Measurements from ENCODE around the gene POLR2M.

POLR2M gene

DNA sequence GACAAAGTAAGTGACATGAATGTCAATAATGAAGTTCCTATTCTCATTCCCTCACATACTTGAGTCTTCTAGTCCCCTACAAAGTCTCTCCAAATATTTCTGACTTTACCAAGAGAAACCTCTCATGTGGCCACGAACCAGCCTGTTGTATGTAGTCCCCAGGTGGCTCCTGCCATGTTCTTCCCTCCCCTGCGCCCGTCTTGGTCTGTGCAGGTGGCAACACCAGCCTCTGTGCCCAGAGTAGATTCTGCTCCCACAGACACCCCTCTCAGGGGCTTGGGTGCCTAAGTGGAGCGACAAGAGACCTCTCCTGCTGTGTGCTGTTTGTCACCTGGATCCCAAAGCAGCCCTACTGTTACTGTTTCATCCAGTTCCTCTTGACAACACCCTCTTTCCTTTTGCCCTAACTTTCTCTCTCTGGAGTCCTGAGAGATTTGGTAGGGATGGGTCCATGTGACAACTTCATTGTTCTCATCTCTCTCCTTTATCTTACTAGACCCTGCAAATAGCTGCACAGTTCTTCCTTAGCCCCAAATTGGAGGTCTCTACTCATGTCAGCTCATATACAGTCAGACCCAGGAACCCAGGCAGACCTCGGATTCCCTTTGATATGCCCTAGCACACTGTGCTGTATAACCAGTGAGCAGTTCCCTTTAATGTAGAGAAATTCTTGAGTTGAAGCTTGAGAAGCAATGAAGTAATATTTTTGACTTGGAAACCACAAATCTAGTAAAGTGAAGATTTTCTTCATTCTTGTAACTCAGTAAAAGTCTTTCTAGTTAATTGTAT lies 56.9 kb downstream of the POLR2M start:
- no peak for DNase-seq (ENCODE audit: low spot score)
- H3K27ac Mint-ChIP-seq, result no peak overlapping the region
- H3K27me3 Mint-ChIP-seq (ENCODE audit: low read depth), result peaks cover 19% of the 10 kb centered on the region
- H3K4me3 Mint-ChIP-seq, result no peak overlapping the region
- no peaks in the 10 kb centered on the region for H3K9me3 Mint-ChIP-seq
- H3K4me1 Mint-ChIP-seq (ENCODE audit: low read depth), result peaks cover 10% of the 10 kb centered on the region
- no peaks in the 10 kb centered on the region for H3K36me3 Mint-ChIP-seq (ENCODE audit: low read depth)
